ENCODE results near the gene TSHZ2.

The TSHZ2 gene

GRCh38 chr20:52972190-52972937 is at the start of gene TSHZ2:
TSS of gene TSHZ2 (plus strand) at chr20:52972358. CDS start at chr20:52973294, 936 bp downstream.
- no peak for DNase-seq

GRCh38 chr20:52922436-52922835 is 49.7 kb upstream of the TSHZ2 start:
- peak in 1 of 3 donors; percentile 1 for DNase-seq

- DNase-seq: peak; percentile 20 to 53 (median 25)
These were observed 48.8 kb upstream of the TSHZ2 start for GRCh38 chr20:52923123-52923937.

- DNase-seq: no peak
These were observed 47.5 kb upstream of the TSHZ2 start for GRCh38 chr20:52924411-52925271.

GRCh38 chr20:52926505-52926904 is 45.7 kb upstream of the TSHZ2 start:
- no peak for DNase-seq

GRCh38 chr20:52933867-52934266 is 38.3 kb upstream of the TSHZ2 start:
- no peak for DNase-seq

- DNase-seq: no peak
These were observed 35.5 kb upstream of the TSHZ2 start for GRCh38 chr20:52936351-52937340.

DNA sequence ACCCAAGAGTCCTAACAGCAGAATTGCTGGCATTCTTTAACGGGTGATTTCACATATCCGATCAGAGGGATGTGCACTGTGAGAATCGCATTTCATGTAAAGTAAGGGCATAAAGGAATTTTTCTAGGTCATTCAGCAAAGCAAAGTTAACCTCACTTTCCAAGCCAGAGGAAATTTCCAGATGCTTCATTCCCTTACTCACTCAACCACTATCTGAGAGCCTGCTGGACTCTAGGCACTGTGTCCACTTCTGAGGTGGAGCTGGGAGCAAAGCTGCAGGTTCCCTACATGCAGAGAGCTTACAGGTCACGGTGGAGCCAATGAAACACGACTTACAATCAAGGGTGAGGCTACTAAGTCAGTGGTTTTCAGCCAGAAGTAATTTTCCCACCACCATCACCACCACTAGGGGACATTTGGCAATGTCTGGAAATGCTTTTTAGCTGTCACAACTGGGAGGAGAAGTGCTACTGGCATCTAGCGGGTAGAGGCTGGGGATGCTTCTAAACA is 34.5 kb upstream of the TSHZ2 start:
- no peak for DNase-seq

- DNase-seq: no peak
These were observed 33.0 kb upstream of the TSHZ2 start for GRCh38 chr20:52939141-52939540.

DNA sequence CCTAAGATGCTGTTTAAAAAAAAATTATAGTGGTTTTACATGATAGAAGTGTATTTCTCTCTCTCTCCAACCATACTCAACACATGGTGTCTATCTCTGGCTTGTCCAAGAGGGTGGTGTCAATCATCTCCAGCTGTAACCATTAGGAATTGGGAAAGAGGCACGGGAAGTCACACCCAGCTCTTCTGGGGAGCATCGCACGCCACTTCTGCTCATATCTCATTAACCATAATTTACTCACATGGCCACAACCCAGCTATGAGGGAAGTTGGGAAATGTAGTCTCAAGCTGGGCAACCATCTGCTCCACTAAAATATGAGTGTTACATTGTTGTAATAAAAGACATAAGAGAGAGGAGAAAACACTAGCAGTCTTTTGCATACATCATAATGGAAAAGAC is 30.4 kb upstream of the TSHZ2 start:
- no peak for DNase-seq

DNA sequence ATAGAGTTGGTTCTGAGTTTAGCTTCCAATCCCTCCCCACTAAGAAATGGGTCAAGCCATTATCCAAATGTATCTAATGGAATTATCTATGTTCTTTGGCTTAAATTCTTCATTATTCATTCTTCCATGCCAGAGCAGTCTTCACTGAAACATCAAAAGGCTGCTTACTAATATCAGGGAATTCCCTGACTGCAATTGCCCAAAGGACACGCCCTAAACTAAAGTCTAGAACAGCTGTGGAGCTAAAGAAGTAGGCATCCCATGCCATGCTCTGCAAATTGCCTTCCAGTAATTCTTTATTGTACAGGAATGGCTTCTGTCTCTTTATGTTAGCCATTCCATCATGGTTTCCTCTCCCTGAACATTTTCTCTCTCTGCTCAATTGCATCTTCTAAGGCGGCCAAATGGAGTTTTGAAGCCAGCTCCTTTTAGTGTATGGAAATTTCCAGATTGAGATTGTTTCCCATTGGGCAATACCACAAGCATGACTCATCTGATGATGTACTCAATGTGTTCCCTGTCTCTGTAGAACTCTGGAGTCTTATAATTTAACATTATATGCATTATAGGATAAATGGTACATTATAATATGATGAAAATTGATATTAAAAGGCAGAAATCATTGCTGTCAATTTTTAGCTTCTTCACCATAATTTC is 28.8 kb upstream of the TSHZ2 start:
- DNase-seq: peak; percentile 18 to 42 (median 39)

- no peak for DNase-seq
These were observed 26.9 kb upstream of the TSHZ2 start for GRCh38 chr20:52945268-52945667.

DNA sequence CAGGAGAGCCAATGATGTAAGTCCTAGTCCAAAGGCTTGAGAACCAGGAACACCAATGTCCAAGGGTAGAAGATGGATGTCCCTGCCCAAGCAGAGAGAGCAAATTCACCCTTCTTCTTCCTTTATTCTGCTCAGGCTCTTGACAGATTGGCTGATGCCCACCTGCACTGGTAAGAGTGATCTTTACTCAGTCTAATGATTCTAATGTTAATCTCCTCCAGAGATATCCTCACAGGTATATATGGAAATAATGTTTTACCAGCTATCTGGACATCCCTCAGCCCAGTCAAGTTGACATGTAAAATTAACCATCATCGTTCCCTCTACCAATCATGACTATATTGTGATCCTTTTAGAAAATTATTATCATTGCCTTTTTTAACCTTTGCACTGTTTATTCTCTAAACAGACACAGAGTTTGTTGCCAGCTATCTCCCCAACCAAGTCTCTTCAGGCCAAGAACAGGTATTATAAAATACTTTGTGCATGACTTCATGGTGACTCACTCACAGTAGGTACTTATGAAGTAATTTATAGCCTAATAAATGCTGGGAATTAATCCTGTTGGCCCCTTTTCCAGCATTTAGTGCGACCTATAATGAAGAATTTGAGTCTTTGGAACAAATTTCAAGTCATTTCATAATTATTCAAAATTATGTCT is 26.2 kb upstream of the TSHZ2 start:
- no peak for DNase-seq

- DNase-seq: peak in 1 of 3 donors; percentile 18
These were observed 23.7 kb upstream of the TSHZ2 start for GRCh38 chr20:52948491-52948890.

GRCh38 chr20:52953020-52953419 is 19.1 kb upstream of the TSHZ2 start:
- DNase-seq: no peak

- no peak for DNase-seq
These were observed 17.3 kb upstream of the TSHZ2 start for GRCh38 chr20:52954849-52955248.

GRCh38 chr20:52958211-52958610 is 13.9 kb upstream of the TSHZ2 start:
- DNase-seq: no peak

GRCh38 chr20:52959125-52959524 is 13.0 kb upstream of the TSHZ2 start:
- no peak for DNase-seq

GRCh38 chr20:52962183-52962582 is 10.0 kb upstream of the TSHZ2 start:
- no peak for DNase-seq

DNA sequence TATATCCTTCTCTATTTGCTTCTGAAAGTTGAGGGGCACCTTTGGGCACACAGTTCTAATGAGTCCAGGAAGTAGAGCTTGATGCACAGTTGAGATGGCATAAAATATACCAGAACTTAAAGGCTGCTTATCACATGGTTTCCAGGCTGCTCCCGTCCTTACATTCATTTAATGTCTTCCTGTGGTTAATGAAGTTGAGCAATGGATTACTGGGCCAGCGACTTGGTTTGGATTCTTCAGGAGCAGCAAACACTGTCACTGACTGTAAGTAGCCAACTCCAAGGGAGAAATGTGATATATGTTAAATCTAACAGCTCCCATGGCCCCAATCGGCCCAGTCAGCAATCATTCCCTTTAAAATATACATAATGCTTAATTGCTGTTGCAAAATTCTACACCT is 9.0 kb upstream of the TSHZ2 start:
- DNase-seq: no peak

- DNase-seq: no peak
These were observed 8.0 kb upstream of the TSHZ2 start for GRCh38 chr20:52964131-52964530.
